Endothelial cell of umbilical vein (primary cell): ENCODE measurements around the gene IRF1.

Experiments
- MYC ChIP-seq: IDR thresholded peaks from one replicate; pipeline ENCODE4 v1.6.1; 2011; ENCODE audit warnings: mild to moderate bottlenecking, low read depth, low read length
- TF ChIP-seq, protein P1 (sequence below), 2 donors: IDR thresholded peaks; 1 replicate in 1 of 2; 2 replicates in 1 of 2; pipeline ENCODE4 v1.5.1; 2011; ENCODE audit warnings: low read length in 2 of 2, mild to moderate bottlenecking in 2 of 2, moderate library complexity in 2 of 2, control low read depth in 1 of 2, inconsistent platforms in 1 of 2, low read depth in 1 of 2; ENCODE audit not compliant: insufficient read depth in 1 of 2; ENCODE audit errors: extremely low read depth in 1 of 2

GRCh38 chr5:132506094-132506692 is 15.6 kb upstream of the IRF1 start:
- TF ChIP-seq MYC = no peak
- TF ChIP-seq, protein P1, sequence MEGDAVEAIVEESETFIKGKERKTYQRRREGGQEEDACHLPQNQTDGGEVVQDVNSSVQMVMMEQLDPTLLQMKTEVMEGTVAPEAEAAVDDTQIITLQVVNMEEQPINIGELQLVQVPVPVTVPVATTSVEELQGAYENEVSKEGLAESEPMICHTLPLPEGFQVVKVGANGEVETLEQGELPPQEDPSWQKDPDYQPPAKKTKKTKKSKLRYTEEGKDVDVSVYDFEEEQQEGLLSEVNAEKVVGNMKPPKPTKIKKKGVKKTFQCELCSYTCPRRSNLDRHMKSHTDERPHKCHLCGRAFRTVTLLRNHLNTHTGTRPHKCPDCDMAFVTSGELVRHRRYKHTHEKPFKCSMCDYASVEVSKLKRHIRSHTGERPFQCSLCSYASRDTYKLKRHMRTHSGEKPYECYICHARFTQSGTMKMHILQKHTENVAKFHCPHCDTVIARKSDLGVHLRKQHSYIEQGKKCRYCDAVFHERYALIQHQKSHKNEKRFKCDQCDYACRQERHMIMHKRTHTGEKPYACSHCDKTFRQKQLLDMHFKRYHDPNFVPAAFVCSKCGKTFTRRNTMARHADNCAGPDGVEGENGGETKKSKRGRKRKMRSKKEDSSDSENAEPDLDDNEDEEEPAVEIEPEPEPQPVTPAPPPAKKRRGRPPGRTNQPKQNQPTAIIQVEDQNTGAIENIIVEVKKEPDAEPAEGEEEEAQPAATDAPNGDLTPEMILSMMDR (IDR thresholded peaks at IDR 0.05; ENCODE audit: extremely low read depth in 1 of 2, insufficient read depth in 1 of 2, low read depth in 1 of 2, low read length in 2 of 2) = peak; percentile 43 to 68
